ENCODE data around the gene SEC14L3.

DNA sequence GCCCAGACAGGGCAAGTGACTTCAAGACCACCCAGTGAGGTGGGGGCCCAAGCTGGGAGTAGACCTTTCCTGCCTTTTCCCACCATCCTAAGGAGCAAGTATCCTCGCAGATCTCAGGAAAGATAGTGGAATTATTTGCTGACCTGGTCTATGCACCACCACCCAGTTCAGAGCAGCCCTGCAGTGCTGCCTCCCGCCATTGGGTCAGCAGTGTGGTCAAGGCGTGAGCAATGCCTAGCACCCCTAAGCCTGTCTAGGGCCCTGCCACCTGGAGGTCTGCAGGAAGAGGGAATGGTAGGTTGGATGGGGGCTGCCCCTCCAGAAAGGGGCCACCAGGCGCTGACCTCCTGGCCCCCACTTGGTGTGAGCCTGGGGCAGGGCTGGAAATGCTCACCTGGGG, 39.7 kb downstream of the SEC14L3 start:
- TF ChIP-seq, protein P1, sequence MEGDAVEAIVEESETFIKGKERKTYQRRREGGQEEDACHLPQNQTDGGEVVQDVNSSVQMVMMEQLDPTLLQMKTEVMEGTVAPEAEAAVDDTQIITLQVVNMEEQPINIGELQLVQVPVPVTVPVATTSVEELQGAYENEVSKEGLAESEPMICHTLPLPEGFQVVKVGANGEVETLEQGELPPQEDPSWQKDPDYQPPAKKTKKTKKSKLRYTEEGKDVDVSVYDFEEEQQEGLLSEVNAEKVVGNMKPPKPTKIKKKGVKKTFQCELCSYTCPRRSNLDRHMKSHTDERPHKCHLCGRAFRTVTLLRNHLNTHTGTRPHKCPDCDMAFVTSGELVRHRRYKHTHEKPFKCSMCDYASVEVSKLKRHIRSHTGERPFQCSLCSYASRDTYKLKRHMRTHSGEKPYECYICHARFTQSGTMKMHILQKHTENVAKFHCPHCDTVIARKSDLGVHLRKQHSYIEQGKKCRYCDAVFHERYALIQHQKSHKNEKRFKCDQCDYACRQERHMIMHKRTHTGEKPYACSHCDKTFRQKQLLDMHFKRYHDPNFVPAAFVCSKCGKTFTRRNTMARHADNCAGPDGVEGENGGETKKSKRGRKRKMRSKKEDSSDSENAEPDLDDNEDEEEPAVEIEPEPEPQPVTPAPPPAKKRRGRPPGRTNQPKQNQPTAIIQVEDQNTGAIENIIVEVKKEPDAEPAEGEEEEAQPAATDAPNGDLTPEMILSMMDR (IDR thresholded peaks at IDR 0.05; ENCODE audit: low read length): no peak
- TF ChIP-seq EZH2phosphoT487 (IDR thresholded peaks at IDR 0.05; ENCODE audit: low read length): no peak

All from MM.1S (cell line).